ENCODE data around the gene HLA-DQA1.
"Not testable (repeated sequence)": the region's sequence is repeated elsewhere in the genome, so short reads cannot be mapped to it uniquely, and the experiment has no call there.

The HLA-DQA1 gene

GRCh38 chr6:32659856-32660595 is 22.8 kb downstream of the HLA-DQA1 start:
- no peak for DNase-seq (ENCODE audit: low read depth)

- DNase-seq (ENCODE audit: low read depth), result no peak
Measured at GRCh38 chr6:32662099-32662498, 24.9 kb downstream of the HLA-DQA1 start.

- DNase-seq (ENCODE audit: low read depth), result no peak
Measured at GRCh38 chr6:32662836-32663235, 25.6 kb downstream of the HLA-DQA1 start.

DNA sequence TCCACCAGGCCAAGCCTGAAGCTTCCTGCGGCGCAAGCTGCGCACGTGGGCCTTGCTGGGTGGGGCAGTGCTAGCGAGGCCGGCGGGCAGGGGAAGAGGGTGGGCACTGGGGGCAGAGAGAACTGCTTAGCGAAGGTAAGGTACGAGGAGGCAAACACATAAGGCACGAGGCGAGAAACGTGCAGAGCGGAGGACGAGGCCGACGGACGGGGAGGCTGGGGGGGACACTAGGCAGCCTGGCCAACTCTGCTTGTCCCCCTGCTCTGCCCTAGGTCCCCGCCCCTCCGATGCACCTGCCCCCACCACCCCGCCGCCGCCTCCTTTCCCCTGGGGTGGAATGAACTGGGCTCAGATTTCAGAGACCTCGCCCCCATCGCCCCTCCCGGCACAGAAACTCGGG is 27.1 kb downstream of the HLA-DQA1 start:
- DNase-seq (ENCODE audit: low read depth), result no peak

GRCh38 chr6:32664827-32665362 is 27.7 kb downstream of the HLA-DQA1 start:
- no peak for DNase-seq (ENCODE audit: low read depth)

DNA sequence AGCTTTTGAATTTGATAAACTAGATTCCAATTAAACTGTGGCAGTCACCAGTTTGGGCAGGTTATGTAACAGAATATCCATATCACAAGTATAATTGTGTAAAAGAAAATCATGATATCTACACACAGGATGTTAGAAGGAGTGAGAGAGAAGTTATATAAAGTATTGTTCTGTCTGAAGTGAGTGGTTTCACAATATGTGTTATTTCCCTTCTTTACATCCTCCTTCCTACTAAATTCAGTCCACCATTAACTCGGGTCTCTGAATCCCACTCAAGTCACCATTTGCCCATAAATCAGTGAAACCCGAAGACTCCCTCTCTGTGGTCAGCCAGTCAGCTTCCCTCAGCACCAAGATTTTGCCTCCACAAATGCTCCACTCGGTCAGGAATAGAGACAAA is 28.5 kb downstream of the HLA-DQA1 start:
- DNase-seq (ENCODE audit: low read depth), result no peak

GRCh38 chr6:32666420-32667300 is 29.5 kb downstream of the HLA-DQA1 start, which contains the start of gene HLA-DQB1:
TSS of gene HLA-DQB1 (minus strand) at chr6:32666657. CDS start at chr6:32666607, 50 bp downstream.
- DNase-seq (ENCODE audit: low read depth), result peak; percentile 3

DNA sequence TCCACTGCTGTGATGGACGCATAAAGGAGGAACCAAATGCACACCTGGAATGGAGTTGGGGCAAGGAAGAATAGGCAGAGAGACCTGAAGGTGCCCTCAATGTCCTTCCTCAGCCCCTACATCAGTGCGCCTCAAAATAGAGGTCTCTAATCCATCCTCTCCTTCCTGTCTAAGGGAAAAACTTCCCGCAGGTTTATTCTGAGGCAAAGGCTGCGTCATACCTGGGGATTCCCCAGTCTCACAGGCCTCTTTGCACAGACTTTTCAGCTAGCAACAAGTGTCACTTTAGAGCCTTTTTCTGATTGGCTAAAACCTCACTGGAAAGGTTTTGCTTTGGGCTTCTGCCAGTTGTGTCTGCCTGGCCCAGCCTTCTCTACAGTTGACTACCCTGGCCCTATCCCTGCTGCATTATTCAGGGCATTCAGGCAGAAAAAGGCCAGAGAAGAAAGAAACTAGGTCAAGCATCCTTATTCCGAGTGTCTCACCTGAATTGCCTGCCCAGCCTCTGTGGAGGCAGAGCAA is 31.1 kb downstream of the HLA-DQA1 start:
- no peak for DNase-seq (ENCODE audit: low read depth)

DNA sequence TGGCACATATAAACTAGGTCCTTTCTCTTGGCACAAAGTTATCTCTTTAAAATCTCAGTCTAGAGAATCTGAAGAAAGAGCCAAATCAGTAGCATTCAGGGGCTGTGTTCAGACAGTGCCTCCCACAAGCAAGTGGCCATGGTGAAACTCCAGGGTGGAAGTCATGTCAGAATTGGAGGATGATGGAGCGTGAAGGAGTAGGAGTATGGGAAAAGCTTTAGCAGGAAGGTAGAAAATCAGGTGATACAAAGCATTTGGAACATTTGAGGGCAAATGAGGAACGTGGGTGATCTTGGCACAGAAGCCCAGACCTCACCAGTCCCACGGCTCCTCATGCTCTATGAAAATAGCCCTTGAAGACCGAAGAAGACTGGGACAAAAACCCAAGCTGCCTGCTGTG is 32.0 kb downstream of the HLA-DQA1 start:
- no peak for DNase-seq (ENCODE audit: low read depth)

DNA sequence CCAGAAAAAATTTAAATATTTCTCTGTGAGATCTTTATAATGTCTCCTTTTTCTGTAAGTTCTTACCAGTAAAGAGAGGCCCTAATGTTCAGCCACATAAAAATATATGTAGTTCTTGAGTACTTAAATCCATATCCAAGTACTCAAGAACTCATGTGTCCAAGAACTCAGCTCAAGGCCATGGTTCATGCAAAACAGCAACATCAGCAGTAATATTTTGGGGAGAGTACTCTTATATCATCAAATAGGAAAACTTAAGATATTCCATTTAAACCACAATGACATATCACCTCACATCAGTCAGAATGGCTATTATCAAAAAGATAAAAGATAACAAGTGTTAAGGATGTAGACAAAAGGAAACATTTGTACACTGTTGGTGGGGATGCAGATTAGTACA is 32.7 kb downstream of the HLA-DQA1 start:
- DNase-seq (ENCODE audit: low read depth), result no peak

DNA sequence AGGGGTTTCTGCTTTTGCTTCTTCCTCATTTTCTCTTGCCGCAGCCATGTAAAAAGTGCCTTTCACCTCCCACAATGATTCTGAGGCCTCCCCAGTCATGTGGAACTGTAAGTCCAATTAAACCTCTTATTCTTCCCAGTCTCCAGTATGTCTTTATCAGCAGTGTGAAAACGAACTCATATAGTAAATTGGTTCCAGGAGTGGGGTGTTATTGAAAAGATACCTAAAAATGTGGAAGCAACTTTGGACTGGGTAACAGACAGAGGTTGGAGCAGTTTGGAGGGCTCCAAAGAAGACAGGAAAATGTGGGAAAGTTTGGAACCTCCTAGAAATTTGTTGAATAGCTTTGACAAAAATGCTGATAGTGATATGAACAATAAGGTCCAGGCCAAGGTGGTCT is 34.7 kb downstream of the HLA-DQA1 start:
- DNase-seq (ENCODE audit: low read depth), result not testable (repeated sequence)

GRCh38 chr6:32674123-32674522 is 36.9 kb downstream of the HLA-DQA1 start:
- DNase-seq (ENCODE audit: low read depth), result not testable (repeated sequence)

- DNase-seq (ENCODE audit: low read depth), result no peak
Measured at GRCh38 chr6:32679492-32679891, 42.3 kb downstream of the HLA-DQA1 start.

DNA sequence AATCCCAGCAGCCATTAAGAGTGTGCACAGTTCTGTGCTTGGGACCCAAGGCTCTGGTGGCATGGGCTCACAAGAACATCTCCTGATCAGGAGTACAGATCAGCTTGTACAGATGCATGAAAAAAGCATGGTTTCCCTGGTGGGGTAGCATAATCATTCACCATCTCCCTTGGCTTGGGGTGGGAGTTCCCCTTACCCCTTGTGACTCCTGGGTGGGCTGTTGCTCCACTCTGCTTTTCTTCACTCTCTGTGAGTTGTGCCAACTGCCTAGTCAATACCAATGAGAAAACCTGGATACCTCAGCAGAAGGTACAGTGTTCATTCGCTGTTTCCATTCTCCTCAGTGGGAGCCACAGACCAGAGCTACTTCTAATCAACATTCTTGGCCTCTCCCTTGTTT is 42.8 kb downstream of the HLA-DQA1 start:
- DNase-seq (ENCODE audit: low read depth), result no peak

GRCh38 chr6:32684246-32684645 is 47.0 kb downstream of the HLA-DQA1 start:
- no peak for DNase-seq (ENCODE audit: low read depth)

- no peak for DNase-seq (ENCODE audit: low read depth)
Measured at GRCh38 chr6:32685603-32686002, 48.4 kb downstream of the HLA-DQA1 start.

DNA sequence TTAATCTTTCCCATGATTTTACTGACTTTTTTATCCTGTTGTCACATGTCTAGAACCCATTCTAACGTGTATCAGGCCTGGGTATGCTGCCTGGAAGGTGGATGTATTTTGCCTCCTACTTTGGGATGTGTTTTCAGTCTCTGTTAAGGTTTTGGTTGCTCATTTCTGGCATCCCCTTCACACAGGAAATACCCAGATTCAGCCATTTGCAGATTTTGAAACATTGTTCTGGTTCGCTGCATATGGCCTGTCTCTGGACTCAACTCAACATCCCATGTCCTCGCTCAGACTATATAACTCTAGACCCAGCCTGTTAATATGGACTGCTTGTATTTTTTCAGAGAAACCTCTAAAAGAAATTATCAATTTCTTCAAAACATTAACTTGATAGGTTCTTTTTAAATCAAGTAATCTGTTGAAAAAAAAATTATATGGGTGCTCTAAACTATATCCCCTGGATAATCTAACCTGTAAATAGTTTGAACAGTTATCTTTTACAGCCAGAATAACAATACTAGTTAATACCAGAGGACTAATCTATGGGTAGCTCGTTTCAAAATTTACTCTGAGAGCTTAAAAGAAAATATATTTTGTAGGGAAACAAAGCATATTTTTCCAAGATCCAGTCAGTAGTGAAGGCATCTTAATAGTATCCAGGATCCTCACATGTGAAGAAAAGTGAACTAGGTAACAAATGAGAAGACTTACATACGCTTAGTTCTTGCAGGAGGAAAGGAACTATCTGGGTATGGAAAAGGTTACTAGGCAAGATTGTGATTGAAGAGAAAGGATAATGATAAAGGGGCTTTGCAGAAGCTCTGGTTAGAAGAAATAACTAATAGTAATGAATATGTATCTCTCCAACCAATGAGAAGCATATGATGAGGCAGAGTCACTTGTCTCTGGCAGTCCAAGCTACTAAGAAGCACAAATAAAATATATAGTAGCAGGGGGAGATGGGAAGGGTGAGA is 52.6 kb downstream of the HLA-DQA1 start:
- DNase-seq (ENCODE audit: low read depth), result no peak

DNA sequence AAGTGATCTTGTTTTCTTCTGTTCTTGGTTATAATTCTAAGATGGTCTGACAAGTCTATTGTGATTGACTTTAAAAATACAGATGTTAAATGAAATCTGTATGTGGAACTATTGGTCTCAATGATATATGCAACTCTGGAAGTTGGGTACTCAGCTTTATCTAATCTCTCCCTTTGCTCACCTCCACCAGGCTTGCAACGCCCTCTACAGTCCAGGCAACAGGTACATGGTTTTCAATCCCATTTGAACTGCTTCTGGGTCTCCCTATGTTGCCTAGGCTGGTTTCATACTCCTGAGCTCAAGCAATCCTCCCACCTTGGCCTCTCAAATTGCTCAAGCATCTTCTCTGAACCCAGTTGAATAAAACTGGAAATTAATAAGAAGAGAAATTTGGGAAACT is 54.8 kb downstream of the HLA-DQA1 start:
- no peak for DNase-seq (ENCODE audit: low read depth)
